Measurements from ENCODE around the gene FBLN2. TPM values are rescaled to one million over a fixed set of nuclear protein-coding genes. Genes with fewer than 3 reads are reported as not detected.

The FBLN2 gene
- total RNA-seq, 4 donors from 2014 or later, result 75.7 to 159 (median 89.8) TPM

DNA sequence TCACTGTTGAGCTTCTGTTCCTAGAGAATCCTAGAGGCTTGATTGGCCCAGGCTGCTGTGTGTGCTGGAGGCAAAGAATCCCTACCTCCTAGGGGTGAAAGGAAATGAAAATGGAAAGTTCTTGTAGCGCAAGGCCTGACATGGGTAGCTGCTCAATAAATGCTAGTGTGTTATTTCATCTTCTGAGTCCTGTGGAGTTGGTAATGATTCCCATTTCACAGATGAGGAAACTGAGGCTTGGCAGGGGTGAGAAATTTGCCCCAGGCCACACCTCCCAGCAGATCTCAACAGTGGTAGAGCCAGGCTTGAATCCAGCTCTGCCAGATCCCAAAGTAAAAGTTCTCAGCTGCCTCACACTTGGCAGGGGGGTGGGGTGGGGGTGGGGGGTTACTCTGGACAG is 42.7 kb upstream of the FBLN2 start:
- Histone ChIP-seq H3K27ac (no peak overlapping the region), H3K4me3 (replicated peaks in 1 of 3) (no peak overlapping the region), H3K4me1 (no peaks in the 10 kb centered on the region), H3K36me3 (no peaks in the 10 kb centered on the region), H3K27me3 (no peaks in the 10 kb centered on the region), H3K9me3 (no peaks in the 10 kb centered on the region)
- 100% methylated on average over 1 of the region's 1 CpG for WGBS, 2 donors
- no peak for DNase-seq
- TF ChIP-seq, protein P1, sequence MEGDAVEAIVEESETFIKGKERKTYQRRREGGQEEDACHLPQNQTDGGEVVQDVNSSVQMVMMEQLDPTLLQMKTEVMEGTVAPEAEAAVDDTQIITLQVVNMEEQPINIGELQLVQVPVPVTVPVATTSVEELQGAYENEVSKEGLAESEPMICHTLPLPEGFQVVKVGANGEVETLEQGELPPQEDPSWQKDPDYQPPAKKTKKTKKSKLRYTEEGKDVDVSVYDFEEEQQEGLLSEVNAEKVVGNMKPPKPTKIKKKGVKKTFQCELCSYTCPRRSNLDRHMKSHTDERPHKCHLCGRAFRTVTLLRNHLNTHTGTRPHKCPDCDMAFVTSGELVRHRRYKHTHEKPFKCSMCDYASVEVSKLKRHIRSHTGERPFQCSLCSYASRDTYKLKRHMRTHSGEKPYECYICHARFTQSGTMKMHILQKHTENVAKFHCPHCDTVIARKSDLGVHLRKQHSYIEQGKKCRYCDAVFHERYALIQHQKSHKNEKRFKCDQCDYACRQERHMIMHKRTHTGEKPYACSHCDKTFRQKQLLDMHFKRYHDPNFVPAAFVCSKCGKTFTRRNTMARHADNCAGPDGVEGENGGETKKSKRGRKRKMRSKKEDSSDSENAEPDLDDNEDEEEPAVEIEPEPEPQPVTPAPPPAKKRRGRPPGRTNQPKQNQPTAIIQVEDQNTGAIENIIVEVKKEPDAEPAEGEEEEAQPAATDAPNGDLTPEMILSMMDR (IDR thresholded peaks at IDR 0.05), result no peak
- no peak for TF ChIP-seq POLR2A (IDR thresholded peaks at IDR 0.05)
- intact Hi-C loops (cut with DNase I), result no loop called here

DNA sequence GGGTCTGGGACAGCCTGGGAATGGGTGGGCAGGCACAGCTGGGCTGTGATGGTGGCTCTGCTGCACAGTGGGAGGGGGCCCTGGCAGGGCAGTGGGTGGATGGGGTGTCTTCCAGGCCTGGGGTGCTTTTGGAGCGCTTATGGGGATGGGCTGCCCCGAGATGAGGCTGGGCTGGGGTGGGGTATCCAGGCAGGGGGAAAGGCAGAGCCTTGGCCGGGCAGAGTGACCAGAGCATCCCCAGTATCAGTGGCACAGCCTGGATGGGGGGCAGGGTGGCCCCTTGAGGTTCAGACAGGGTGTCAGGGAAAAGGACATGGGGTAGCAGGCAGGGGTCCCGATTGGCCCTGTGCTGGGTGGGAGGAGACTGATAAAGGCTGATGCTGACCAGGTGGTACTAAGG is 42.2 kb upstream of the FBLN2 start:
- TF ChIP-seq, protein P1 (IDR thresholded peaks at IDR 0.05), result no peak
- no peak for TF ChIP-seq POLR2A (IDR thresholded peaks at IDR 0.05)
- no peaks in the 10 kb centered on the region for H3K27me3 ChIP-seq
- intact Hi-C loops (cut with DNase I), result no loop called here
- DNase-seq, result no peak
- H3K9me3 ChIP-seq, result no peaks in the 10 kb centered on the region
- no peak overlapping the region for H3K27ac ChIP-seq
- WGBS, 2 donors, result 78 to 93% methylated on average over 4 of the region's 4 CpGs
- H3K4me3 ChIP-seq (replicated peaks in 1 of 3), result no peak overlapping the region
- H3K4me1 ChIP-seq, result no peaks in the 10 kb centered on the region
- no peaks in the 10 kb centered on the region for H3K36me3 ChIP-seq

DNA sequence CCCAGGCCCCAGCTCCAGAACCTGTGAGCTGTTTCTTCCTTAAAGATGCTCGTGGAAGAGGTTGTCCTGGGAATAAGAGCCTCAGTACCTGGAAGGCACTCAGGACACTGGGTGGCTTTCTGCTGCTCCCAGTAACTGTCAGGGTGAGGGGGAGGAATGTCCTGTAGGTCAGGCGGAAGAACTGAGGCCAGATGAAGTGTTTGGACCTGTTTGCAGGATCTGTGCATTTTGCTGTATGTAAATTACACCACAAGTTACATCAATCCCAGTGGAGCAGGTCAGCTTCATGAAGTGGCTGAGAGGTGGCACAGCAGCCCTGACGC is 41.7 kb upstream of the FBLN2 start:
- DNase-seq, result no peak
- TF ChIP-seq POLR2A (IDR thresholded peaks at IDR 0.05), result no peak
- TF ChIP-seq, protein P1 (IDR thresholded peaks at IDR 0.05), result no peak
- Histone ChIP-seq H3K9me3 (no peaks in the 10 kb centered on the region), H3K4me1 (no peaks in the 10 kb centered on the region), H3K36me3 (no peaks in the 10 kb centered on the region), H3K27me3 (no peaks in the 10 kb centered on the region), H3K4me3 (replicated peaks in 1 of 3) (no peak overlapping the region), H3K27ac (no peak overlapping the region)
- 59 to 100% methylated on average over 2 to 3 of the region's 3 CpGs for WGBS, 2 donors
- intact Hi-C loops (cut with DNase I), result no loop called here

DNA sequence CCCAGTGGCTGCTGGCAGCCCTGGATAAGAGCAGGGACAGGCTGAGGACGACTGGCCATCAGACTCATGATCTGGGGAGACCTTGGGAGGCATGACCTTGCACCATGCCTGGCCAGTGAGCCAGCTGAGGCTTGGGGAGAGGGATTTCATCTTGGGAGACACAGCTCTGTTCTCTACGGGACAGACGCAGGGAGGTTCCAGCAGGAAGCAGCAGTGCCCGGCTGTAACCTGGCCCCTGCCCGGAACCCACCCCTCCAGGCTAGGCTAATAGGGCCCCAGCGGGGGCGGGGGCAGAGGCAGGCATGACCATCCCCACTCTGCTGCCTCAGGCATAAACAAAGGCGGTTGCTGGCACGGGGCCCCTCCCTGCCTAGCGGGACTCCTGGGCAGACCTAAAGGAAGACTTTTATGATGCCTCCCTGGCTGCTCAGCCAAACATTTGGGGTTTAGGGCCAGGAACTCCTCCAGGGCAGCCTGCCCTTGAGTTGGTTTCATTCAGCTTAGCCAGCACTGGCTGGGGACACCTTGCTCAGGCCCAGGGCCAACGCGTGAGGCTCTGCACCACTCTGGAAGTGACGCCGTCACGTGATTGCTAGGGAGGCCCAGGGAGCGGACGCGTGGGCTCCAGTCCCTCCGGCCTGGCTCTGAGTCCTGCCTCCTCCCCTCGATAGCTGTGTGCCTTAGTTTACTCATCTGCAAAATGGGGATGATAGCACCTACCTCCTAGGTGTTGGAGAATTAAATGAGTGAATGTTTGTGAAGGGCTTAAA is 41.2 kb upstream of the FBLN2 start:
- Histone ChIP-seq H3K36me3 (no peaks in the 10 kb centered on the region), H3K4me1 (no peaks in the 10 kb centered on the region), H3K27me3 (no peaks in the 10 kb centered on the region), H3K4me3 (replicated peaks in 1 of 3) (no peak overlapping the region), H3K9me3 (no peaks in the 10 kb centered on the region), H3K27ac (no peak overlapping the region)
- no peak for DNase-seq
- intact Hi-C loops (cut with DNase I), result no loop called here
- TF ChIP-seq, protein P1 (IDR thresholded peaks at IDR 0.05), result no peak
- no peak for TF ChIP-seq POLR2A (IDR thresholded peaks at IDR 0.05)
- WGBS, 2 donors, result 57 to 61% methylated on average over 7 to 20 of the region's 20 CpGs

DNA sequence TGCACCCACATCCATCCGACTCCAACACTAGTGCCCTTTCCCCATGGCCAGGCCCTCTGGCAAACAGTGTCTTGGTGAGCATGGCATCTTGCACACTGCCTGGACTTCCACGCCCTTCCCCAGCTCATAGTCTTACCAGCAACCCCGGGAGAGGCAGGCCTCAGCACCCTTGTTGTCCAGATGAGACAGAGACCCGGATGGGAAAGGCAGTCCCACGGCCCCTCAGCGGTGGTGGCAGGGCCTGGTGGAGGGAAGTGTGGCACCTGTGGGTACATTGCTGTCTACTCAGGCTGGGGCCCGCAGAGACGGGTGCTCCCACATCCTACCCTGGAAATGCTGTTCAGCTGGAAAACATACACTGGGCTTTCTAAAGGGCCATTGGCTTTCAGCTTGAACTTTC is 40.4 kb upstream of the FBLN2 start:
- H3K36me3 ChIP-seq, result no peaks in the 10 kb centered on the region
- H3K4me3 ChIP-seq (replicated peaks in 1 of 3), result no peak overlapping the region
- WGBS, 2 donors, result 91 to 93% methylated on average over 8 of the region's 8 CpGs
- TF ChIP-seq, protein P1 (IDR thresholded peaks at IDR 0.05), result no peak
- TF ChIP-seq POLR2A (IDR thresholded peaks at IDR 0.05), result no peak
- intact Hi-C loops (cut with DNase I), result no loop called here
- H3K4me1 ChIP-seq, result no peaks in the 10 kb centered on the region
- no peaks in the 10 kb centered on the region for H3K27me3 ChIP-seq
- no peak overlapping the region for H3K27ac ChIP-seq
- no peaks in the 10 kb centered on the region for H3K9me3 ChIP-seq
- no peak for DNase-seq
